Measurements from ENCODE around the gene RNF150. TPM values are rescaled to one million over a fixed set of nuclear protein-coding genes. Genes with fewer than 3 reads are reported as not detected.

Gene RNF150
- total RNA-seq, 1 experiment from 2014 or later = 4.4 TPM

- no peak overlapping the region for H2BK20ac ChIP-seq (ENCODE audit: low read depth, low read length, poor library complexity, severe bottlenecking)
- DNase-seq = no peak
- H2BK5ac ChIP-seq (ENCODE audit: insufficient read length, low read length) = no peak overlapping the region
- no CpG with 5 or more reads among the region's 7 CpGs for WGBS (ENCODE audit: extremely low coverage, insufficient read length, low lambda C conversion rate)
- H3K79me1 ChIP-seq (ENCODE audit: insufficient read depth, low read depth, low read length, poor library complexity, severe bottlenecking) = no peaks in the 10 kb centered on the region
- H3K23me2 ChIP-seq (ENCODE audit: insufficient read length, low read depth, low read length, poor library complexity, severe bottlenecking) = no peaks in the 10 kb centered on the region
- no peak overlapping the region for H3K18ac ChIP-seq (ENCODE audit: insufficient read length, low read depth, low read length)
- H3K4me3 Mint-ChIP-seq = no peak overlapping the region
- no peaks in the 10 kb centered on the region for H3K36me3 Mint-ChIP-seq (ENCODE audit: insufficient read depth in 1 of 3, low read depth in 3 of 3)
- no peak overlapping the region for H2BK120ac ChIP-seq (ENCODE audit: low read depth, low read length, poor library complexity, severe bottlenecking)
- no peak overlapping the region for H2BK12ac ChIP-seq (ENCODE audit: insufficient read length, low read depth, low read length)
- no peak overlapping the region for H3K27ac Mint-ChIP-seq
- no peak overlapping the region for H3K9ac ChIP-seq (ENCODE audit: extremely low read depth, insufficient read length, low read length)
- no peaks in the 10 kb centered on the region for H3K9me3 ChIP-seq (ENCODE audit: control insufficient read depth, low read depth, low read length)
- peaks cover 2 to 4% of the 10 kb centered on the region in 2 experiments for H3K4me1 Mint-ChIP-seq
- H2AFZ ChIP-seq (ENCODE audit: low read length) = no peak overlapping the region
- no peak overlapping the region for H3K56ac ChIP-seq (ENCODE audit: insufficient read length, low read depth, low read length)
- H3K79me2 ChIP-seq (ENCODE audit: insufficient read depth, low read length) = no peaks in the 10 kb centered on the region
- no peak overlapping the region for H4K8ac ChIP-seq (replicated peaks; ENCODE audit: insufficient read length, low read depth, low read length)
- H4K91ac ChIP-seq (ENCODE audit: insufficient read length, low read depth, low read length) = no peak overlapping the region
- no peak overlapping the region for H2BK15ac ChIP-seq (ENCODE audit: low read depth, low read length)
- no peak overlapping the region for H2AK5ac ChIP-seq (ENCODE audit: insufficient read length, low read length)
- no peak overlapping the region for H3K4me2 ChIP-seq (ENCODE audit: insufficient read depth, insufficient read length, low read length)
- H4K5ac ChIP-seq (ENCODE audit: insufficient read length, low read depth, low read length) = no peak overlapping the region
- H3K27me3 ChIP-seq (ENCODE audit: insufficient read depth, low read length) = no peaks in the 10 kb centered on the region
- H4K20me1 ChIP-seq (ENCODE audit: control insufficient read depth, insufficient read depth, insufficient read length) = no peaks in the 10 kb centered on the region
- no peak overlapping the region for H3K4ac ChIP-seq (ENCODE audit: low read depth, low read length)
- TF ChIP-seq, protein P1, sequence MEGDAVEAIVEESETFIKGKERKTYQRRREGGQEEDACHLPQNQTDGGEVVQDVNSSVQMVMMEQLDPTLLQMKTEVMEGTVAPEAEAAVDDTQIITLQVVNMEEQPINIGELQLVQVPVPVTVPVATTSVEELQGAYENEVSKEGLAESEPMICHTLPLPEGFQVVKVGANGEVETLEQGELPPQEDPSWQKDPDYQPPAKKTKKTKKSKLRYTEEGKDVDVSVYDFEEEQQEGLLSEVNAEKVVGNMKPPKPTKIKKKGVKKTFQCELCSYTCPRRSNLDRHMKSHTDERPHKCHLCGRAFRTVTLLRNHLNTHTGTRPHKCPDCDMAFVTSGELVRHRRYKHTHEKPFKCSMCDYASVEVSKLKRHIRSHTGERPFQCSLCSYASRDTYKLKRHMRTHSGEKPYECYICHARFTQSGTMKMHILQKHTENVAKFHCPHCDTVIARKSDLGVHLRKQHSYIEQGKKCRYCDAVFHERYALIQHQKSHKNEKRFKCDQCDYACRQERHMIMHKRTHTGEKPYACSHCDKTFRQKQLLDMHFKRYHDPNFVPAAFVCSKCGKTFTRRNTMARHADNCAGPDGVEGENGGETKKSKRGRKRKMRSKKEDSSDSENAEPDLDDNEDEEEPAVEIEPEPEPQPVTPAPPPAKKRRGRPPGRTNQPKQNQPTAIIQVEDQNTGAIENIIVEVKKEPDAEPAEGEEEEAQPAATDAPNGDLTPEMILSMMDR (conservative IDR thresholded peaks at IDR 0.05) = no peak
- no peaks in the 10 kb centered on the region for H3K9me3 Mint-ChIP-seq
- no peak overlapping the region for H3K23ac ChIP-seq (ENCODE audit: insufficient read length, low read depth, low read length)
- H3K27ac ChIP-seq (ENCODE audit: insufficient read length, low read depth, low read length) = no peak overlapping the region
- no peak overlapping the region for H3K14ac ChIP-seq (ENCODE audit: insufficient read depth, low read length)
- no peaks in the 10 kb centered on the region; the same call in 1 of the 2 replicates for H3K4me1 ChIP-seq (ENCODE audit: insufficient read depth, low read length)
- no peak overlapping the region for H3T11ph ChIP-seq (ENCODE audit: low read length)
- H3K27me3 Mint-ChIP-seq (ENCODE audit: low read depth) = 0 out of 2 replicates have a peak, but pooled peaks cover 3% of the 10 kb centered on the region
Observed at GRCh38 chr4:140930557-140930956, 202.7 kb downstream of the RNF150 start.
